Mesothelial cell of epicardium (in vitro differentiated cells): ENCODE results near the gene FKBP2. TPM values are rescaled to one million over a fixed set of nuclear protein-coding genes. Genes with fewer than 3 reads are reported as not detected.

Experiments
- DNase-seq, 2 experiments: peaks; one replicate each; pipeline ENCODE4 v3.0.0; 2021; ENCODE audit warnings: low spot score in 2 of 2; ENCODE audit not compliant: unreplicated experiment in 2 of 2
- H3K27ac Mint-ChIP-seq: 2 replicates; pipeline ENCODE4 v1.8.0; 2021; ENCODE audit warnings: mixed read lengths
- H3K27me3 Mint-ChIP-seq: 2 replicates; pipeline ENCODE4 v1.8.0; 2021; ENCODE audit warnings: low read depth, mixed read lengths
- H3K36me3 Mint-ChIP-seq: 2 replicates; pipeline ENCODE4 v1.8.0; 2021; ENCODE audit warnings: mixed read lengths
- H3K4me1 Mint-ChIP-seq: 2 replicates; pipeline ENCODE4 v1.8.0; 2021; ENCODE audit warnings: mixed read lengths
- H3K4me3 Mint-ChIP-seq: 2 replicates; pipeline ENCODE4 v1.8.0; 2021; ENCODE audit warnings: mild to moderate bottlenecking, moderate library complexity, mixed read lengths
- H3K9me3 Mint-ChIP-seq: 2 replicates; pipeline ENCODE4 v1.8.0; 2021; ENCODE audit warnings: mixed read lengths
- total RNA-seq: library from RNA; stranded (reverse); gene quantifications from 3 replicates; pipeline ENCODE4 v1.2.1, GENCODE V29; 2021
- TF ChIP-seq, protein P1 (sequence below): fragments of 200-600 bp; sonication (generic); IDR thresholded peaks from one replicate; pipeline ENCODE4 v1.5.0; 2021; ENCODE audit warnings: antibody characterized with exemption; ENCODE audit not compliant: unreplicated experiment

Gene FKBP2
- total RNA-seq, 1 donor from 2014 or later = 36.4 TPM

DNA sequence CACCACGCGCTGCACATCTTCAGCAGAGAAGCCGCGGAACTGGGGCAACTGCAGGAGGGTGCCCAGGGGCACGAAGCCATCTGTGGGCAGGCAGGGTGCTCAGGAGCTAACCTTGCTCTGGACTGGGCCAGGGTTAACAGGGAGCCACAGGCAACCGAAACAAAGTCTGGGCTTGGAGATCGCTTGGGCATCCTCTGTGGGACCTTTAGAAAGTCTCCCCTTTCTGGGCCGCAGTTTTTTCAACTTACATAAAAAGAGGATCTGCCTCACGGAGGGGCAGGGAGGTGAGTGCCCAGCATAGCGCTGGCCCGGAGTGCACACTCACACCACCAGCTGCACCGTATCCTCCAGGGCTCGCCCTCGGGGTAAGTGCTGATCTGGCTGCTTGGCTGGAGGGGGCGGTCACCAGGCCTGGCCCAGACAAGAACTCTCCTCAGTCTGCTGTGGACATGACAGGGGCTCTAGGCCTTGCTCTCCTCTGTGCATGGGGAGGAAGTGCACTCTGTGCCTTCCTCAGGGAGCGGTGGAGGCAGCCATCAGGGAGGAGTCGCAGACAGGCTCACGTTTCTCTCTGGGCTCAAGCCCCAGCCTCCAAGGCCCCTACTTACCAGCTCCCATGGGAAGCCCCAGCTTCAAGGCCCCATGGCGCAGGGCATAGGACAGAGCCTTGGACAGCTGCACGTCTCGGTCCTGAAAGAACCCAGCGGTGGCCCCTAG, 15.8 kb upstream of the FKBP2 start:
- DNase-seq = no peak
- H3K4me1 Mint-ChIP-seq = peaks cover 19% of the 10 kb centered on the region
- no peaks in the 10 kb centered on the region for H3K27me3 Mint-ChIP-seq
- TF ChIP-seq, protein P1, sequence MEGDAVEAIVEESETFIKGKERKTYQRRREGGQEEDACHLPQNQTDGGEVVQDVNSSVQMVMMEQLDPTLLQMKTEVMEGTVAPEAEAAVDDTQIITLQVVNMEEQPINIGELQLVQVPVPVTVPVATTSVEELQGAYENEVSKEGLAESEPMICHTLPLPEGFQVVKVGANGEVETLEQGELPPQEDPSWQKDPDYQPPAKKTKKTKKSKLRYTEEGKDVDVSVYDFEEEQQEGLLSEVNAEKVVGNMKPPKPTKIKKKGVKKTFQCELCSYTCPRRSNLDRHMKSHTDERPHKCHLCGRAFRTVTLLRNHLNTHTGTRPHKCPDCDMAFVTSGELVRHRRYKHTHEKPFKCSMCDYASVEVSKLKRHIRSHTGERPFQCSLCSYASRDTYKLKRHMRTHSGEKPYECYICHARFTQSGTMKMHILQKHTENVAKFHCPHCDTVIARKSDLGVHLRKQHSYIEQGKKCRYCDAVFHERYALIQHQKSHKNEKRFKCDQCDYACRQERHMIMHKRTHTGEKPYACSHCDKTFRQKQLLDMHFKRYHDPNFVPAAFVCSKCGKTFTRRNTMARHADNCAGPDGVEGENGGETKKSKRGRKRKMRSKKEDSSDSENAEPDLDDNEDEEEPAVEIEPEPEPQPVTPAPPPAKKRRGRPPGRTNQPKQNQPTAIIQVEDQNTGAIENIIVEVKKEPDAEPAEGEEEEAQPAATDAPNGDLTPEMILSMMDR = no peak
- peak overlapping the region; percentile 75 for H3K27ac Mint-ChIP-seq
- H3K9me3 Mint-ChIP-seq = no peaks in the 10 kb centered on the region
- H3K36me3 Mint-ChIP-seq = no peaks in the 10 kb centered on the region
- peak overlapping the region; percentile 81 for H3K4me3 Mint-ChIP-seq

DNA sequence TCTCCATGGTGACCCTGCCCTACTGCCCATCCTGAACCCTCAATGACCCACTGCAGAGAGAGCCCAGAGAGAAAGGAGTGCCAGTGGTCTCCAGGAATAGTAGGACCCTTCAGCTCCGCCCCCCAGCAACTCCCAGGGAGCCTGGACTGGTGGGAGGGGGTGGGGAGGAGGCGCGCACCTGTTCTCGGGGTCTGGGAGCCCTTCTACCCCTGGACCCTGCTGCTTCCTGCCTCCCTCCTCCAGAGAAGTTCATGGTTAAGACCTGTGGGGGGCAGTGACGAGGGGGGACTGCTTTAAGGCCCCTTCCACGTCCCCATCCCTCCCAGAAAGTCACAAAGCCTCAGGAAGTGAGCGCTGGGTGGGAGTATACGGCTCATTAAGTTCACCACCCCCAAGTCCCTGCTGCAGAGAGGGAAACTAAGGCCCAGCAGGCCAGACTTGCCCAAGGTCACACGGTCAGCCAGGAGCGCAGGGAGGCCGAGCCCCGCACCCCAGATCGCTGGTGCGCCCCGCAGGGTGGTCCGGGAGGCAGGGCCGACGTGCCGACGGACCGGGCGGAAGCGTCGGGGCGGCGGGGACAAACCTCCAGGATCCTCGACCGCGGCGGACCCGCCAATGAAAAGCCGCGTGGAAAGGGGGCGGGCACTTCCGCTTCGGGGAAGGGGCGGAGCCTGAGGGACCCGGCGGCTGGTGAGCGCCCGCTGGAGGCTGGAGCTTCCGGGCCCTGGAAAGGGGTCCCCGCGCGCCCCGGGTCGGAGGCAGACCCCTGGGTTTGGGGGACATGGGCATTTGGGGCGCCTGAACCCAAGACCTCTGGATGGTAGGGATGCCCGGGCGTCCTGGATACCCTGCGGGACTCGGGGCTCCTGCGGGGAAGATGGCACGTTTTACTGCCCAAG, 15.0 kb upstream of the FKBP2 start, which contains the start of the genes NUDT22 and TRPT1:
TSS of gene NUDT22 (plus strand) at position 667 of the 899 bp plus-strand sequence. CDS start 379 bp downstream, outside the sequence.
TSS of gene TRPT1 (minus strand) at position 579 of the 899 bp plus-strand sequence. CDS start at position 253, 326 bp downstream.
- Mint-ChIP-seq H3K9me3 (no peaks in the 10 kb centered on the region), H3K27ac (peak within 1 kb of the TSS; percentile 75), H3K4me3 (peak within 1 kb of the TSS; percentile 81), H3K36me3 (no peaks in the 10 kb centered on the region), H3K4me1 (peaks cover 20% of the 10 kb centered on the region), H3K27me3 (no peaks in the 10 kb centered on the region)
- TF ChIP-seq, protein P1 = no peak
- peak; percentile 89 to 93 for DNase-seq

DNA sequence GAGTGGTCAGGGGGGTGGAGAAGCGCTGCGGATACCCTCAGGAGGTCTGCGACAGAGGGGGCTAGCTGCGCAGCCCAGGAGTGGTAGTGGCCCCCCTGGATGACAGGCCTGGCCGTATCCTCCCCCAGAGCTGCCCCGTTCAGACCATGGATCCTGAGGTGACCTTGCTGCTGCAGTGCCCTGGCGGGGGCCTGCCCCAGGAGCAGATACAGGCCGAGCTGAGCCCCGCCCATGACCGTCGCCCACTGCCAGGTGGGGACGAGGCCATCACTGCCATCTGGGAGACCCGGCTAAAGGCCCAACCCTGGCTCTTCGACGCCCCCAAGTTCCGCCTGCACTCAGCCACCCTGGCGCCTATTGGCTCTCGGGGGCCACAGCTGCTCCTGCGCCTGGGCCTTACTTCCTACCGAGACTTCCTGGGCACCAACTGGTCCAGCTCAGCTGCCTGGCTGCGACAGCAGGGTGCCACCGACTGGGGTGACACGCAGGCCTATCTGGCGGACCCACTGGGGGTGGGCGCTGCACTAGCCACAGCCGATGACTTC, 14.3 kb upstream of the FKBP2 start:
- peaks cover 24% of the 10 kb centered on the region for H3K4me1 Mint-ChIP-seq
- TF ChIP-seq, protein P1 = no peak
- DNase-seq = no peak
- H3K36me3 Mint-ChIP-seq = no peaks in the 10 kb centered on the region
- peak overlapping the region; percentile 81 for H3K4me3 Mint-ChIP-seq
- no peaks in the 10 kb centered on the region for H3K9me3 Mint-ChIP-seq
- no peaks in the 10 kb centered on the region for H3K27me3 Mint-ChIP-seq
- H3K27ac Mint-ChIP-seq = peak overlapping the region; percentile 66

DNA sequence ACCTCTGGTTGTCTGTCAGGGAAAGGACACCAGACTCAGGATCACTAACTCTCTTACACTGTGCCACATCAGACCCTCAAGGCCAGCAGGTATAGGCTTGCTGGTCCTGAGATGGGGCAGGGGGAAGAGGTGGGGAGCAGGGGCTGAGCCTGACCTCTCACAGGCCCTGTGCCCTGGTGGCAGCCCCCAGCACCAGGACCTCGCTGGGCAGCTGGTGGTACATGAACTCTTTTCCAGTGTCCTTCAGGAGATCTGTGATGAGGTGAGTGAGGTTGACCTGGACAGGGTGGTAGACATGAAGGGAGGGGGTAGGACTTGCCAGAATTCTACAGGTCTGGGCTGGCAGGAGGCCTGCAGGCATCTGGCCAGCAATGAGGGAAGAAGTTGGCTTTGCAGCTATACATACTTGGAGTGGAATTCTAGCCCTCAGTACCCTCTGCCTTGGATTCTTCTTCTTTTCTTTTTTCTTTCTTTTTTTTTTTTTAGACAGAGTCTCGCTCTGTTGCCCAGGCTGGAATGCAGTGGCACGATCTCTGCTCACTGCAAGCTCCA, 13.4 kb upstream of the FKBP2 start:
- Mint-ChIP-seq H3K27me3 (no peaks in the 10 kb centered on the region), H3K36me3 (no peaks in the 10 kb centered on the region), H3K27ac (peak overlapping the region; percentile 43), H3K4me1 (peaks cover 29% of the 10 kb centered on the region), H3K4me3 (peak overlapping the region; percentile 81), H3K9me3 (no peaks in the 10 kb centered on the region)
- no peak for DNase-seq
- TF ChIP-seq, protein P1 = no peak

DNA sequence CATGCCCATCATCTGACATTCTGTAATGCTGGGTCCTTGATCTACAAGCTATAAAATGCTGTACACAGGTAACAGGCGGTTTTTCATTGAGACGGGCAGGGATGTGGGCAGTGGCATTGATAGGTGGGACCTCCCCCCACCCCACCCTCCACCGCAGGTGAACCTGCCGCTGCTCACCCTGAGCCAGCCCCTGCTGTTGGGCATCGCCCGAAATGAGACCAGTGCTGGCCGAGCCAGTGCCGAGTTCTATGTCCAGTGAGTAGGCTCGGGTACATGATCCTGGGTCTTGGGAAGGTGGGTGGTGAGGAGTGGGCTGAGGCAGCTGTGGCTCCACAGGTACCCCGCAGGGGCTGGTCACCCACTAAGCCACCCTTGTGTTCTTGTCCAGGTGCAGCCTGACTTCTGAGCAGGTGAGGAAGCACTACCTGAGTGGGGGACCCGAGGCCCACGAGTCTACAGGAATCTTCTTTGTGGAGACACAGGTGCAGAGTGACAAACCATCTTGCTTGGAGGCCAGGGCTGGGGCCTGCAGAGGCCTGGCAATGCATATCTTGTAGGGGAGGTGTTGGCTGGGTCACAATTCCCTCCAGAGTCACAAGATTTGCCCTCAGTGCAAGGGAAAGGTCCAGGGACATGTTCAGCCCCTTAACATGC, 11.7 kb upstream of the FKBP2 start:
- no peaks in the 10 kb centered on the region for H3K9me3 Mint-ChIP-seq
- TF ChIP-seq, protein P1 = no peak
- H3K36me3 Mint-ChIP-seq = no peaks in the 10 kb centered on the region
- H3K4me3 Mint-ChIP-seq = peak overlapping the region; percentile 83
- no peaks in the 10 kb centered on the region for H3K27me3 Mint-ChIP-seq
- DNase-seq = no peak
- peak overlapping the region; percentile 86 for H3K27ac Mint-ChIP-seq
- peaks cover 29% of the 10 kb centered on the region for H3K4me1 Mint-ChIP-seq
